HepG2 (cell line): ENCODE results near the gene CPM. TPM values are rescaled to one million over a fixed set of nuclear protein-coding genes. Genes with fewer than 3 reads are reported as not detected.
"Not testable (repeated sequence)": the region's sequence is repeated elsewhere in the genome, so short reads cannot be mapped to it uniquely, and the experiment has no call there.

Source experiments
- ATAC-seq: fragments of 200-7000 bp; cut with Tn5 transposase; 3 replicates; pipeline ENCODE4 v1.9.1; 2020; ENCODE audit warnings: mild to moderate bottlenecking, moderate library complexity
- BruUV-seq: library from RNA; stranded (reverse); fragments of 400-500 nt; replicated peaks from 2 replicates; lab custom pipeline; 2021; lab: Mats Ljungman, UMichigan
- CTCF ChIA-PET: fragments of 300-600 bp; formaldehyde crosslinking; extraction: SDS; loops from one replicate; lab custom pipeline; 2021; ENCODE audit warnings: low total read pairs, inconsistent platforms, low intra/inter-chr PET ratio; lab: Yijun Ruan, JAX
- POLR2A ChIA-PET: fragments of 350-600 bp; sonication (Branson Sonifier 250); formaldehyde crosslinking; loops from one replicate; lab custom pipeline; 2020; ENCODE audit warnings: antibody characterized with exemption, inconsistent platforms; lab: Yijun Ruan, JAX
- DNase-seq: peaks from one replicate; pipeline ENCODE4 v3.0.0-alpha.2; 2015; ENCODE audit warnings: low spot score
- FAIRE-seq: peaks from 3 replicates; lab custom pipeline; 2011; peaks lifted over from hg19 to GRCh38; lab: Jason Lieb, UNC
- H2AFZ ChIP-seq: one replicate; pipeline ENCODE4 v1.6.1; 2011; ENCODE audit warnings: low read length, inconsistent platforms
- H3K27ac ChIP-seq: fragments of 300-600 bp; 3 replicates; pipeline ENCODE4 v1.8.0; 2011; ENCODE audit warnings: mixed run types, mild to moderate bottlenecking, mixed read lengths, low read length, inconsistent platforms; ENCODE audit not compliant: insufficient read depth; ENCODE audit errors: extremely low read length
- H3K27me3 ChIP-seq, 2 experiments: fragments of 200-600 bp in 1 of 2; 2 replicates in 1 of 2; 3 replicates in 1 of 2; pipeline versions ENCODE4 v1.6.0 to v1.8.0; 2011; ENCODE audit warnings: low read length in 2 of 2, mild to moderate bottlenecking in 2 of 2, moderate library complexity in 2 of 2, inconsistent platforms in 1 of 2; ENCODE audit not compliant: insufficient read depth in 2 of 2, control insufficient read depth in 1 of 2
- H3K36me3 ChIP-seq, 2 experiments: fragments of 200-600 bp in 1 of 2; replicated peaks in 1 of 2; 2 replicates in 1 of 2; 3 replicates in 1 of 2; pipeline versions ENCODE4 v1.5.1 to v1.8.0; 2011; ENCODE audit warnings: low read length in 2 of 2, inconsistent platforms in 1 of 2; ENCODE audit not compliant: insufficient read depth in 2 of 2, control insufficient read depth in 1 of 2
- H3K4me1 ChIP-seq: 2 replicates; pipeline ENCODE4 v1.5.1; 2012; ENCODE audit warnings: low read length, inconsistent platforms; ENCODE audit not compliant: insufficient read depth
- H3K4me2 ChIP-seq: 2 replicates; pipeline ENCODE4 v1.6.0; 2011; ENCODE audit warnings: low read depth, low read length, inconsistent platforms
- H3K4me3 ChIP-seq, 3 experiments: fragments of 200-600 bp in 1 of 3; sonication (generic), shearing (Covaris generic) in 1 of 3; replicated peaks in 1 of 3; 2 replicates each; pipeline ENCODE4 v1.5.1; 2011 to 2016; ENCODE audit warnings: low read length in 3 of 3, inconsistent platforms in 2 of 3, low read depth in 2 of 3, mild to moderate bottlenecking in 2 of 3, control low read depth in 1 of 3, mixed read lengths in 1 of 3; ENCODE audit not compliant: insufficient read depth in 1 of 3
- H3K79me2 ChIP-seq: one replicate; pipeline ENCODE4 v1.6.1; 2011; ENCODE audit warnings: low read length, inconsistent platforms; ENCODE audit not compliant: insufficient read depth
- H3K9ac ChIP-seq: 2 replicates; pipeline ENCODE4 v1.6.0; 2011; ENCODE audit warnings: mild to moderate bottlenecking, low read depth, low read length, inconsistent platforms; ENCODE audit not compliant: insufficient read depth
- H3K9me3 ChIP-seq: 2 replicates; pipeline ENCODE4 v1.5.1; 2012; ENCODE audit warnings: mild to moderate bottlenecking, low read length
- H4K20me1 ChIP-seq: 2 replicates; pipeline ENCODE4 v1.6.0; 2011; ENCODE audit warnings: inconsistent platforms, mild to moderate bottlenecking, low read length, moderate library complexity; ENCODE audit not compliant: insufficient read depth
- ZNF121 ChIP-seq: sonication (generic); formaldehyde crosslinking; IDR thresholded peaks from 2 replicates; pipeline ENCODE4 v1.5.0; 2020; ENCODE audit warnings: mild to moderate bottlenecking, missing genetic modification reagents
- ZNF441 ChIP-seq: sonication (generic); formaldehyde crosslinking; IDR thresholded peaks from 2 replicates; pipeline ENCODE4 v1.7.0; 2021; ENCODE audit warnings: missing genetic modification reagents, borderline replicate concordance
- ZNF460 ChIP-seq: sonication (generic); formaldehyde crosslinking; IDR thresholded peaks from 2 replicates; pipeline ENCODE4 v1.5.1; 2020; ENCODE audit warnings: missing genetic modification reagents, mild to moderate bottlenecking, borderline replicate concordance
- ZNF563 ChIP-seq: sonication (generic); formaldehyde crosslinking; IDR thresholded peaks from 2 replicates; pipeline ENCODE4 v1.8.0; 2022; ENCODE audit warnings: mild to moderate bottlenecking, moderate library complexity, missing genetic modification reagents
- ZNF770 ChIP-seq: sonication (generic); formaldehyde crosslinking; IDR thresholded peaks from 2 replicates; pipeline ENCODE4 v1.5.0; 2020; ENCODE audit warnings: mild to moderate bottlenecking, missing genetic modification reagents
- WGBS: methylation state at CpG from one replicate; pipeline ENCODE4 v1.1.6; 2017; ENCODE audit warnings: low lambda C conversion rate; 5-methylcytosine and 5-hydroxymethylcytosine counted together
- in situ Hi-C: cut with HindIII; loops from 2 replicates; pipeline ENCODE4 v1.10.0; 2017; ENCODE audit warnings: low pct_unique_long_range_greater_than_20kb; ENCODE audit not compliant: extremely low pct_ligation_motif_present
- intact Hi-C: fragments of 100-400 bp; cut with micrococcal nuclease; formaldehyde crosslinking; loops from one replicate; pipeline ENCODE4 v1.10.0; 2022; ENCODE audit not compliant: unreplicated experiment
- polyA plus RNA-seq, 8 experiments: library from polyadenylated mRNA; depleted of rRNA in 3 of 8; stranded (reverse) in 7 of 8; unstranded in 1 of 8; fragments of >200 nt; fragmentation: Illumina TruSeq in 4 of 8; extraction: Trizol in 4 of 8; gene quantifications; 2 replicates each; pipeline versions ENCODE4 v1.2.1 to v1.2.3, GENCODE V29; 2011 to 2016; ENCODE audit warnings: low read depth in 4 of 8, missing spikeins in 1 of 8, mixed read lengths in 1 of 8; ENCODE audit not compliant: insufficient read depth in 1 of 8
- total RNA-seq, 5 experiments: library from RNA; depleted of rRNA; stranded (reverse); fragments of >200 nt; fragmentation: Illumina TruSeq; extraction: Trizol; gene quantifications; 2 replicates each; pipeline ENCODE4 v1.2.3, GENCODE V29; 2016; ENCODE audit warnings: low read depth in 1 of 5

The CPM gene
- total and polyA plus RNA-seq, 2 of the 13 experiments (the other 11 are each of a cell fraction or from before 2014, with no cell fraction given), result not detected

- intact Hi-C loops, H3K9me3 ChIP-seq, CTCF ChIA-PET, H3K27me3 ChIP-seq, DNase-seq, BruUV-seq, ATAC-seq, FAIRE-seq, in situ Hi-C loops, H2AFZ ChIP-seq: not testable (repeated sequence)
- H3K4me1 ChIP-seq, result peaks cover 44% of the 10 kb centered on the region
- peaks cover 89% of the 10 kb centered on the region for H3K79me2 ChIP-seq
- 9% methylated on average over 6 of the region's 6 CpGs for WGBS
- peak; percentile 73; the same call in 1 of the 2 replicates for TF ChIP-seq ZNF460
- peak; percentile 77 for TF ChIP-seq ZNF121 (CRISPR knock-in tag)
- POLR2A ChIA-PET, result interaction anchor here (1.2 to 8.3 kb wide), 4 partner anchors 10 to 65 kb away, joined by 4 to 54 read pairs (median 8); partner anchors contain the start of gene SLC35E3
- peak overlapping the region; percentile 37 for H3K27ac ChIP-seq
- peak overlapping the region; percentile 76 for H3K4me2 ChIP-seq
- H3K4me3 ChIP-seq, result peak overlapping the region; percentile 82 to 94 (median 88)
- H3K9ac ChIP-seq, result peak overlapping the region; percentile 58; the same call in 1 of the 2 replicates
- peaks cover 3 to 36% of the 10 kb centered on the region in 2 experiments for H3K36me3 ChIP-seq
- peaks cover 56% of the 10 kb centered on the region for H4K20me1 ChIP-seq
These were observed 121.4 kb downstream of the CPM start for GRCh38 chr12:68811573-68811972.

DNA sequence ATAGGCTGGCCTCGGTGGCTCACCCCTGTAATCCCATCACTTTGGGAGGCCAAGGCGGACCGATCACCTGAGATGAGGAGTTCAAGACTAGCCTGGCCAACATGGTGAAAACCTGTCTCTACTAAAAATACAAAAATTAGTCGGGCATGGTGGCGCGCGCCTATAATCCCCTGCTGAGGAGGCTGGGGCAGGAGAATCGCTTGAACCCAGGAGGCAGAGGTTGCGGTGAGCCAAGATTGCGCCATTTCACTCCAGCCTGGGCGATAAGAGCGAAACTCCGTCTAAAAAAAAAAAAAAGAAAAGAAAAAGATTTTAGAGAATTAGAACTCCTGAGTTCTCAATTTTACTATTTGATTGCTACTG lies 123.0 kb downstream of the CPM start:
- ATAC-seq, DNase-seq, H3K9me3 ChIP-seq, FAIRE-seq, in situ Hi-C loops, BruUV-seq, intact Hi-C loops, POLR2A ChIA-PET, H3K27me3 ChIP-seq, CTCF ChIA-PET, H2AFZ ChIP-seq: not testable (repeated sequence)
- Histone ChIP-seq H3K27ac (peak overlapping the region; percentile 99), H3K79me2 (peaks cover 89% of the 10 kb centered on the region), H3K36me3 (peaks cover 2 to 26% of the 10 kb centered on the region in 2 experiments), H3K4me1 (peaks cover 29% of the 10 kb centered on the region), H3K4me3 (peak overlapping the region; percentile 82 to 94 (median 88)), H3K9ac (peak overlapping the region; percentile 95), H3K4me2 (peak overlapping the region; percentile 68), H4K20me1 (peaks cover 41% of the 10 kb centered on the region)
- 1% methylated on average over 10 of the region's 13 CpGs for WGBS
- TF ChIP-seq ZNF441 (peak; percentile 45; the same call in 1 of the 2 replicates), ZNF770 (CRISPR knock-in tag) (peak; percentile 78), ZNF563 (CRISPR knock-in tag) (0 out of 2 replicates have a peak, but pooled peaks have one; percentile 11)
